ENCODE data around the gene STAT2. TPM values are rescaled to one million over a fixed set of nuclear protein-coding genes. Genes with fewer than 3 reads are reported as not detected.

STAT2 gene
- total and polyA plus RNA-seq, 2 of the 13 experiments (the other 11 are each of a cell fraction or from before 2014, with no cell fraction given), result 43.5 to 84.6 TPM

DNA sequence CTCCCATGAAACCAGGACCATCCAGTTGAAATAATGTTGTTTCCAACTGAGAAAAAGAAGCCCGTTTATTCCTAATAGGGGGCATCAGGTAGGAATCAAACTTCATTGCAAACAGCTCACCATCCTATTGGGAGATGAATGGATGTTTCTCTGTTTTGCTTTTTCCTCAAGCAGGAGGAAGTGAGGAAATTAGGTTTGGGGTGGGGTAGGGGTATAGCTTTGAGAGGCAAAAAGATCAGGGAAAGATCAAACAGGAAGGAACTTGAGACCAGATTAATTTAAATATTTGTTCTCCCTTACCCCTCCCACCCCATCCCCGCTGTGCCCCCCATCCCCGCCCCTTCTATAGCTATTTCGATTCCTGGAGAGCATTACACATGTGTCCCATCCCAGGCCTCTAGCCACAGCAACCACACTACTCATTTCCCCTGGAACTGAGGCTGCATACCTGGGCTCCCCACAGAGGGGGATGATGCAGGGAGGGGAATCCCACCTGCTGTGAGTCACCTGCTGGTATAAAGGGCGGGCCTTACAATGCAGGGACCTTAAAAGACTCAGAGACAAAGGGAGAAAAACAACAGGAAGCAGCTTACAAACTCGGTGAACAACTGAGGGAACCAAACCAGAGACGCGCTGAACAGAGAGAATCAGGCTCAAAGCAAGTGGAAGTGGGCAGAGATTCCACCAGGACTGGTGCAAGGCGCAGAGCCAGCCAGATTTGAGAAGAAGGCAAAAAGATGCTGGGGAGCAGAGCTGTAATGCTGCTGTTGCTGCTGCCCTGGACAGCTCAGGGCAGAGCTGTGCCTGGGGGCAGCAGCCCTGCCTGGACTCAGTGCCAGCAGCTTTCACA lies 21.4 kb downstream of the STAT2 start, which contains the start of gene IL23A:
Gene IL23A, plus strand, starts transcription at position 577 of the 850 bp plus-strand sequence. Its CDS starts 161 bp downstream, at position 738.
- Histone ChIP-seq H3K9ac (ENCODE audit: insufficient read depth, low read depth, low read length) (no peak within 1 kb of the TSS), H3K4me2 (ENCODE audit: low read depth, low read length) (no peak within 1 kb of the TSS), H4K20me1 (ENCODE audit: insufficient read depth, low read length) (no peaks in the 10 kb centered on the region), H3K27ac (ENCODE audit: extremely low read length, insufficient read depth, low read length) (no peak within 1 kb of the TSS), H3K4me3 (replicated peaks in 1 of 3; ENCODE audit: insufficient read depth in 1 of 3, low read depth in 2 of 3, low read length in 3 of 3) (no peak within 1 kb of the TSS), H3K9me3 (ENCODE audit: low read length) (no peaks in the 10 kb centered on the region), H2AFZ (ENCODE audit: low read length) (no peak within 1 kb of the TSS), H3K36me3 (replicated peaks in 1 of 2; ENCODE audit: control insufficient read depth in 1 of 2, insufficient read depth in 2 of 2, low read length in 2 of 2) (peaks cover 0 to 11% of the 10 kb centered on the region in 2 experiments; a peak in 4 of 5 replicates), H3K4me1 (ENCODE audit: insufficient read depth, low read length) (peaks cover 46% of the 10 kb centered on the region), H3K79me2 (ENCODE audit: insufficient read depth, low read length) (no peaks in the 10 kb centered on the region), H3K27me3 (ENCODE audit: control insufficient read depth in 1 of 2, insufficient read depth in 2 of 2, low read length in 2 of 2) (no peaks in the 10 kb centered on the region; a peak in 1 of 5 replicates)
- no peak for TF ChIP-seq ZNF792 (CRISPR knock-in tag; IDR thresholded peaks at IDR 0.05)
- TF ChIP-seq, protein P1, sequence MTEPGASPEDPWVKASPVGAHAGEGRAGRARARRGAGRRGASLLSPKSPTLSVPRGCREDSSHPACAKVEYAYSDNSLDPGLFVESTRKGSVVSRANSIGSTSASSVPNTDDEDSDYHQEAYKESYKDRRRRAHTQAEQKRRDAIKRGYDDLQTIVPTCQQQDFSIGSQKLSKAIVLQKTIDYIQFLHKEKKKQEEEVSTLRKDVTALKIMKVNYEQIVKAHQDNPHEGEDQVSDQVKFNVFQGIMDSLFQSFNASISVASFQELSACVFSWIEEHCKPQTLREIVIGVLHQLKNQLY (CRISPR knock-in tag; IDR thresholded peaks at IDR 0.05), result no peak
- TF ChIP-seq ZNF143 (CRISPR knock-in tag; IDR thresholded peaks at IDR 0.05), result no peak
- TF ChIP-seq, protein P2, sequence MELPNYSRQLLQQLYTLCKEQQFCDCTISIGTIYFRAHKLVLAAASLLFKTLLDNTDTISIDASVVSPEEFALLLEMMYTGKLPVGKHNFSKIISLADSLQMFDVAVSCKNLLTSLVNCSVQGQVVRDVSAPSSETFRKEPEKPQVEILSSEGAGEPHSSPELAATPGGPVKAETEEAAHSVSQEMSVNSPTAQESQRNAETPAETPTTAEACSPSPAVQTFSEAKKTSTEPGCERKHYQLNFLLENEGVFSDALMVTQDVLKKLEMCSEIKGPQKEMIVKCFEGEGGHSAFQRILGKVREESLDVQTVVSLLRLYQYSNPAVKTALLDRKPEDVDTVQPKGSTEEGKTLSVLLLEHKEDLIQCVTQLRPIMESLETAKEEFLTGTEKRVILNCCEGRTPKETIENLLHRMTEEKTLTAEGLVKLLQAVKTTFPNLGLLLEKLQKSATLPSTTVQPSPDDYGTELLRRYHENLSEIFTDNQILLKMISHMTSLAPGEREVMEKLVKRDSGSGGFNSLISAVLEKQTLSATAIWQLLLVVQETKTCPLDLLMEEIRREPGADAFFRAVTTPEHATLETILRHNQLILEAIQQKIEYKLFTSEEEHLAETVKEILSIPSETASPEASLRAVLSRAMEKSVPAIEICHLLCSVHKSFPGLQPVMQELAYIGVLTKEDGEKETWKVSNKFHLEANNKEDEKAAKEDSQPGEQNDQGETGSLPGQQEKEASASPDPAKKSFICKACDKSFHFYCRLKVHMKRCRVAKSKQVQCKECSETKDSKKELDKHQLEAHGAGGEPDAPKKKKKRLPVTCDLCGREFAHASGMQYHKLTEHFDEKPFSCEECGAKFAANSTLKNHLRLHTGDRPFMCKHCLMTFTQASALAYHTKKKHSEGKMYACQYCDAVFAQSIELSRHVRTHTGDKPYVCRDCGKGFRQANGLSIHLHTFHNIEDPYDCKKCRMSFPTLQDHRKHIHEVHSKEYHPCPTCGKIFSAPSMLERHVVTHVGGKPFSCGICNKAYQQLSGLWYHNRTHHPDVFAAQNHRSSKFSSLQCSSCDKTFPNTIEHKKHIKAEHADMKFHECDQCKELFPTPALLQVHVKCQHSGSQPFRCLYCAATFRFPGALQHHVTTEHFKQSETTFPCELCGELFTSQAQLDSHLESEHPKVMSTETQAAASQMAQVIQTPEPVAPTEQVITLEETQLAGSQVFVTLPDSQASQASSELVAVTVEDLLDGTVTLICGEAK (IDR thresholded peaks at IDR 0.05), result no peak
- TF ChIP-seq, protein P2 (CRISPR knock-in tag; IDR thresholded peaks at IDR 0.05), result no peak
- peak; percentile 45 for TF ChIP-seq PCBP2 (optimal IDR thresholded peaks at IDR 0.05; ENCODE audit: low read depth, low read length, poor library complexity, severe bottlenecking)
- no peak for TF ChIP-seq NR2F1 (CRISPR knock-in tag; IDR thresholded peaks at IDR 0.05)
- TF ChIP-seq NR2C2 (CRISPR knock-in tag; IDR thresholded peaks at IDR 0.05; ENCODE audit: borderline replicate concordance), result no peak
- TF ChIP-seq, protein P3, sequence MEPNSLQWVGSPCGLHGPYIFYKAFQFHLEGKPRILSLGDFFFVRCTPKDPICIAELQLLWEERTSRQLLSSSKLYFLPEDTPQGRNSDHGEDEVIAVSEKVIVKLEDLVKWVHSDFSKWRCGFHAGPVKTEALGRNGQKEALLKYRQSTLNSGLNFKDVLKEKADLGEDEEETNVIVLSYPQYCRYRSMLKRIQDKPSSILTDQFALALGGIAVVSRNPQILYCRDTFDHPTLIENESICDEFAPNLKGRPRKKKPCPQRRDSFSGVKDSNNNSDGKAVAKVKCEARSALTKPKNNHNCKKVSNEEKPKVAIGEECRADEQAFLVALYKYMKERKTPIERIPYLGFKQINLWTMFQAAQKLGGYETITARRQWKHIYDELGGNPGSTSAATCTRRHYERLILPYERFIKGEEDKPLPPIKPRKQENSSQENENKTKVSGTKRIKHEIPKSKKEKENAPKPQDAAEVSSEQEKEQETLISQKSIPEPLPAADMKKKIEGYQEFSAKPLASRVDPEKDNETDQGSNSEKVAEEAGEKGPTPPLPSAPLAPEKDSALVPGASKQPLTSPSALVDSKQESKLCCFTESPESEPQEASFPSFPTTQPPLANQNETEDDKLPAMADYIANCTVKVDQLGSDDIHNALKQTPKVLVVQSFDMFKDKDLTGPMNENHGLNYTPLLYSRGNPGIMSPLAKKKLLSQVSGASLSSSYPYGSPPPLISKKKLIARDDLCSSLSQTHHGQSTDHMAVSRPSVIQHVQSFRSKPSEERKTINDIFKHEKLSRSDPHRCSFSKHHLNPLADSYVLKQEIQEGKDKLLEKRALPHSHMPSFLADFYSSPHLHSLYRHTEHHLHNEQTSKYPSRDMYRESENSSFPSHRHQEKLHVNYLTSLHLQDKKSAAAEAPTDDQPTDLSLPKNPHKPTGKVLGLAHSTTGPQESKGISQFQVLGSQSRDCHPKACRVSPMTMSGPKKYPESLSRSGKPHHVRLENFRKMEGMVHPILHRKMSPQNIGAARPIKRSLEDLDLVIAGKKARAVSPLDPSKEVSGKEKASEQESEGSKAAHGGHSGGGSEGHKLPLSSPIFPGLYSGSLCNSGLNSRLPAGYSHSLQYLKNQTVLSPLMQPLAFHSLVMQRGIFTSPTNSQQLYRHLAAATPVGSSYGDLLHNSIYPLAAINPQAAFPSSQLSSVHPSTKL (CRISPR knock-in tag; IDR thresholded peaks at IDR 0.05), result no peak
- TF ChIP-seq SMARCE1 (IDR thresholded peaks at IDR 0.05; ENCODE audit: borderline replicate concordance), result no peak
- ChIA-PET POLR2A (interaction anchor here (1.2 to 3.3 kb wide), 5 partner anchors 21 to 72 kb away, joined by 3 to 20 read pairs (median 6); partner anchors contain the start of genes APOF, CNPY2, COQ10A and STAT2), CTCF (ENCODE audit: low intra/inter-chr PET ratio, low total read pairs) (no interaction called here)
- no peak for FAIRE-seq
- intact Hi-C loops (cut with micrococcal nuclease; ENCODE audit: unreplicated experiment) (no loop called here), in situ Hi-C loops (cut with HindIII; ENCODE audit: extremely low pct_ligation_motif_present, low pct_unique_long_range_greater_than_20kb) (no loop called here)
- peak; percentile 45 for ATAC-seq
- no peak for DNase-seq (ENCODE audit: low spot score)
- 67% methylated on average over 9 of the region's 9 CpGs for WGBS (ENCODE audit: low lambda C conversion rate)
- no TSS peak for BruUV-seq (replicated peaks)
